CD4-positive, alpha-beta memory T cell (primary cell): Measurements from ENCODE around the gene B3GNT5. TPM values are rescaled to one million over a fixed set of nuclear protein-coding genes. Genes with fewer than 3 reads are reported as not detected.

ENCODE experiments used
- CTCF ChIA-PET: fragments of 350-600 bp; sonication (Branson Sonifier 250); formaldehyde crosslinking; loops from one replicate; lab custom pipeline; 2021; ENCODE audit warnings: inconsistent platforms; ENCODE audit not compliant: partially characterized antibody; lab: Charles Lee
- POLR2A ChIA-PET: fragments of 350-600 bp; sonication (Branson Sonifier 250); formaldehyde crosslinking; loops from one replicate; lab custom pipeline; 2021; ENCODE audit not compliant: partially characterized antibody; lab: Charles Lee
- DNase-seq, 5 donors: peaks; one replicate each; pipeline versions ENCODE4 v3.0.0 to v3.0.0-alpha.2; 2020 to 2022; ENCODE audit warnings: mixed read lengths in 1 of 5
- H3K27ac ChIP-seq: one replicate; pipeline ENCODE4 v1.7.0; 2013; ENCODE audit warnings: low read depth, low read length
- H3K27me3 ChIP-seq: 2 replicates; pipeline ENCODE4 v1.7.0; 2013; ENCODE audit warnings: mild to moderate bottlenecking, low read length, moderate library complexity; ENCODE audit not compliant: insufficient read depth
- H3K36me3 ChIP-seq: 2 replicates; pipeline ENCODE4 v1.7.0; 2013; ENCODE audit warnings: mild to moderate bottlenecking, low read length, moderate library complexity; ENCODE audit not compliant: insufficient read depth
- H3K4me1 ChIP-seq: 2 replicates; pipeline ENCODE4 v1.7.0; 2013; ENCODE audit warnings: mild to moderate bottlenecking, low read length, moderate library complexity; ENCODE audit not compliant: insufficient read depth
- H3K4me3 ChIP-seq, 2 donors: one replicate each; pipeline ENCODE4 v1.7.0; 2013; ENCODE audit warnings: low read length in 2 of 2, mild to moderate bottlenecking in 1 of 2
- H3K9me3 ChIP-seq, 2 donors: one replicate each; pipeline ENCODE4 v1.7.0; 2013; ENCODE audit warnings: low read length in 2 of 2, control low read depth in 1 of 2; ENCODE audit not compliant: control insufficient read depth in 1 of 2
- H3K27ac Mint-ChIP-seq, 7 donors: one replicate each; pipeline ENCODE4 v1.8.0; 2020 to 2021; ENCODE audit warnings: mixed read lengths in 7 of 7, mild to moderate bottlenecking in 6 of 7, inconsistent platforms in 3 of 7, moderate library complexity in 3 of 7
- H3K27me3 Mint-ChIP-seq, 2 donors: one replicate each; pipeline ENCODE4 v1.8.0; 2020 to 2021; ENCODE audit warnings: mixed read lengths in 2 of 2
- H3K36me3 Mint-ChIP-seq, 2 donors: one replicate each; pipeline ENCODE4 v1.8.0; 2020 to 2021; ENCODE audit warnings: mixed read lengths in 2 of 2, inconsistent platforms in 1 of 2, mild to moderate bottlenecking in 1 of 2
- H3K4me1 Mint-ChIP-seq, 4 donors: one replicate each; pipeline ENCODE4 v1.8.0; 2020 to 2021; ENCODE audit warnings: mixed read lengths in 4 of 4, mild to moderate bottlenecking in 1 of 4
- H3K4me3 Mint-ChIP-seq, 8 donors: one replicate each; pipeline ENCODE4 v1.8.0; 2020 to 2021; ENCODE audit warnings: mixed read lengths in 8 of 8, mild to moderate bottlenecking in 7 of 8, moderate library complexity in 6 of 8, inconsistent platforms in 3 of 8
- H3K9me3 Mint-ChIP-seq, 8 donors: one replicate each; pipeline ENCODE4 v1.8.0; 2020 to 2021; ENCODE audit warnings: mixed read lengths in 8 of 8, mild to moderate bottlenecking in 5 of 8, inconsistent platforms in 3 of 8, moderate library complexity in 1 of 8
- intact Hi-C: fragments of 100-400 bp; cut with micrococcal nuclease; formaldehyde crosslinking; loops from one replicate; pipeline ENCODE4 v1.15.1; 2023
- polyA plus RNA-seq, 2 donors: library from polyadenylated mRNA; unstranded; fragments of 300-500 nt; fragmentation: Illumina TruSeq; gene quantifications; one replicate each; pipeline ENCODE4 v1.2.3, GENCODE V29; 2021
- total RNA-seq, 2 experiments: library from RNA; stranded (reverse); gene quantifications; one replicate each; pipeline ENCODE4 v1.2.3, GENCODE V29; 2021

The B3GNT5 gene
- total and polyA plus RNA-seq, 4 experiments from 2014 or later = 0.08 to 0.53 (median 0.33) TPM

- ChIA-PET POLR2A (no interaction called here), CTCF (no interaction called here)
- H3K27me3 ChIP-seq = no peaks in the 10 kb centered on the region
- Mint-ChIP-seq H3K4me1 (peaks cover 14 to 32% (median 21%) of the 10 kb centered on the region in 4 donors), H3K36me3 (peaks cover 0 to 10% of the 10 kb centered on the region in 2 donors), H3K27me3 (no peaks in the 10 kb centered on the region), H3K9me3 (no peaks in the 10 kb centered on the region), H3K27ac (peak overlapping the region in 6 of 7 donors; percentile 27 to 95 (median 70)), H3K4me3 (no peak overlapping the region)
- H3K4me3 ChIP-seq = no peak overlapping the region
- intact Hi-C loops = loop anchor here (2.0 kb wide), 1 partner anchor 185 kb away; the partner anchor contains the start of gene MCCC1
- H3K4me1 ChIP-seq = peaks cover 20% of the 10 kb centered on the region
- no peak for DNase-seq
- H3K9me3 ChIP-seq = no peaks in the 10 kb centered on the region
- H3K36me3 ChIP-seq = no peaks in the 10 kb centered on the region
- H3K27ac ChIP-seq = no peak overlapping the region
Measured at GRCh38 chr3:183283886-183284285, 30.8 kb downstream of the B3GNT5 start.

- Histone ChIP-seq H3K9me3 (no peaks in the 10 kb centered on the region), H3K4me3 (no peak overlapping the region), H3K4me1 (peaks cover 20% of the 10 kb centered on the region), H3K27me3 (no peaks in the 10 kb centered on the region), H3K27ac (peak overlapping the region; percentile 73), H3K36me3 (no peaks in the 10 kb centered on the region)
- POLR2A ChIA-PET = interaction anchor here (0.7 to 1.5 kb wide), 2 partner anchors 123 to 1546 kb away, joined by 3 to 4 read pairs; no protein-coding TSS in a partner anchor
- Mint-ChIP-seq H3K36me3 (peaks cover 0 to 10% of the 10 kb centered on the region in 2 donors), H3K27ac (peak overlapping the region; percentile 13 to 96 (median 90)), H3K4me3 (peak overlapping the region in 1 of 8 donors; percentile 49), H3K9me3 (no peaks in the 10 kb centered on the region), H3K27me3 (no peaks in the 10 kb centered on the region), H3K4me1 (peaks cover 14 to 32% (median 21%) of the 10 kb centered on the region in 4 donors)
- intact Hi-C loops = loop anchor here (2.0 kb wide), 1 partner anchor 186 kb away; the partner anchor contains the start of gene MCCC1
- CTCF ChIA-PET = interaction anchor here (1.5 to 1.6 kb wide), 2 partner anchors 38 to 100 kb away, joined by 4 read pairs; no protein-coding TSS in a partner anchor
- no peak for DNase-seq
Measured at GRCh38 chr3:183284570-183284969, 31.5 kb downstream of the B3GNT5 start.

GRCh38 chr3:183285318-183285717 is 32.3 kb downstream of the B3GNT5 start:
- Mint-ChIP-seq H3K36me3 (peaks cover 0 to 10% of the 10 kb centered on the region in 2 donors), H3K4me1 (peaks cover 14 to 32% (median 21%) of the 10 kb centered on the region in 4 donors), H3K9me3 (no peaks in the 10 kb centered on the region), H3K27me3 (no peaks in the 10 kb centered on the region), H3K27ac (peak overlapping the region; percentile 95 to 98 (median 96)), H3K4me3 (peak overlapping the region in 6 of 8 donors; percentile 56 to 82 (median 78))
- H3K4me1 ChIP-seq = peaks cover 20% of the 10 kb centered on the region
- POLR2A ChIA-PET = interaction anchor here (0.7 to 1.5 kb wide), 4 partner anchors 10 to 1545 kb away, joined by 3 to 4 read pairs (median 3); no protein-coding TSS in a partner anchor
- no peak overlapping the region for H3K4me3 ChIP-seq
- no peaks in the 10 kb centered on the region for H3K27me3 ChIP-seq
- DNase-seq = no peak
- no peaks in the 10 kb centered on the region for H3K36me3 ChIP-seq
- intact Hi-C loops = loop anchor here (2.0 kb wide), 1 partner anchor 187 kb away; the partner anchor contains the start of gene MCCC1
- no peaks in the 10 kb centered on the region for H3K9me3 ChIP-seq
- H3K27ac ChIP-seq = peak overlapping the region; percentile 73
- CTCF ChIA-PET = interaction anchor here (0.6 to 1.7 kb wide), 6 partner anchors 27 to 163 kb away, joined by 4 to 6 read pairs (median 4); partner anchors contain the start of gene B3GNT5

GRCh38 chr3:183285828-183286457 is 32.9 kb downstream of the B3GNT5 start:
- POLR2A ChIA-PET = interaction anchor here (0.8 to 1.5 kb wide), 4 partner anchors 11 to 124 kb away, joined by 3 to 4 read pairs (median 4); no protein-coding TSS in a partner anchor
- Histone ChIP-seq H3K36me3 (no peaks in the 10 kb centered on the region), H3K4me1 (peaks cover 20% of the 10 kb centered on the region), H3K4me3 (peak overlapping the region in 1 of 2 donors; percentile 13), H3K27me3 (no peaks in the 10 kb centered on the region), H3K9me3 (no peaks in the 10 kb centered on the region), H3K27ac (peak overlapping the region; percentile 73)
- peak overlapping the region; percentile 56 to 82 (median 76) for H3K4me3 Mint-ChIP-seq
- DNase-seq = peak; percentile 85 to 99 (median 90)
- no peaks in the 10 kb centered on the region for H3K27me3 Mint-ChIP-seq
- peaks cover 14 to 32% (median 21%) of the 10 kb centered on the region in 4 donors for H3K4me1 Mint-ChIP-seq
- CTCF ChIA-PET = interaction anchor here (0.6 to 1.7 kb wide), 6 partner anchors 28 to 163 kb away, joined by 4 to 6 read pairs (median 4); partner anchors contain the start of gene B3GNT5
- H3K36me3 Mint-ChIP-seq = peaks cover 2 to 10% of the 10 kb centered on the region in 2 donors
- H3K9me3 Mint-ChIP-seq = no peaks in the 10 kb centered on the region
- intact Hi-C loops = loop anchor here (2.0 kb wide), 1 partner anchor 187 kb away; the partner anchor contains the start of gene MCCC1
- H3K27ac Mint-ChIP-seq = peak overlapping the region; percentile 95 to 98 (median 96)

GRCh38 chr3:183287301-183287971 is 34.4 kb downstream of the B3GNT5 start:
- Histone ChIP-seq H3K27me3 (no peaks in the 10 kb centered on the region), H3K9me3 (no peaks in the 10 kb centered on the region), H3K4me3 (no peak overlapping the region), H3K27ac (peak overlapping the region; percentile 73), H3K4me1 (peaks cover 20% of the 10 kb centered on the region), H3K36me3 (no peaks in the 10 kb centered on the region)
- peaks cover 2 to 4% of the 10 kb centered on the region in 2 donors for H3K36me3 Mint-ChIP-seq
- intact Hi-C loops = no loop called here
- H3K4me3 Mint-ChIP-seq = peak overlapping the region in 1 of 8 donors; percentile 21
- no peaks in the 10 kb centered on the region for H3K27me3 Mint-ChIP-seq
- no peak for DNase-seq
- ChIA-PET CTCF (no interaction called here), POLR2A (no interaction called here)
- H3K9me3 Mint-ChIP-seq = no peaks in the 10 kb centered on the region
- peak overlapping the region; percentile 95 to 98 (median 96) for H3K27ac Mint-ChIP-seq
- H3K4me1 Mint-ChIP-seq = peaks cover 14 to 32% (median 22%) of the 10 kb centered on the region in 4 donors

- Mint-ChIP-seq H3K4me3 (no peak overlapping the region), H3K4me1 (peaks cover 14 to 32% (median 22%) of the 10 kb centered on the region in 4 donors), H3K36me3 (peaks cover 2 to 4% of the 10 kb centered on the region in 2 donors), H3K27ac (no peak overlapping the region), H3K9me3 (no peaks in the 10 kb centered on the region), H3K27me3 (no peaks in the 10 kb centered on the region)
- H3K9me3 ChIP-seq = no peaks in the 10 kb centered on the region
- H3K36me3 ChIP-seq = no peaks in the 10 kb centered on the region
- H3K4me1 ChIP-seq = peaks cover 20% of the 10 kb centered on the region
- POLR2A ChIA-PET = no interaction called here
- no peak overlapping the region for H3K4me3 ChIP-seq
- DNase-seq = no peak
- H3K27ac ChIP-seq = no peak overlapping the region
- intact Hi-C loops = no loop called here
- CTCF ChIA-PET = interaction anchor here (0.7 kb wide), 1 partner anchor 384 kb away, joined by 3 read pairs; no protein-coding TSS in a partner anchor
- H3K27me3 ChIP-seq = no peaks in the 10 kb centered on the region
Measured at GRCh38 chr3:183288117-183288516, 35.1 kb downstream of the B3GNT5 start.
